B cell (primary cell): ENCODE results near the gene PRPF19. TPM values are rescaled to one million over a fixed set of nuclear protein-coding genes. Genes with fewer than 3 reads are reported as not detected.

Experiments
- ATAC-seq: fragments of 200-7000 bp; cut with Tn5 transposase; one replicate; pipeline ENCODE4 v1.10.0; 2021; ENCODE audit warnings: low read depth, mild to moderate bottlenecking, moderate number of reproducible peaks, moderate library complexity
- CTCF ChIA-PET: fragments of 350-600 bp; sonication (Branson Sonifier 250); formaldehyde crosslinking; loops from one replicate; lab custom pipeline; 2021; ENCODE audit warnings: antibody characterized with exemption, inconsistent platforms; lab: Charles Lee
- POLR2A ChIA-PET: fragments of 350-600 bp; sonication (Branson Sonifier 250); formaldehyde crosslinking; loops from one replicate; lab custom pipeline; 2021; ENCODE audit warnings: antibody characterized with exemption; lab: Charles Lee
- DNase-seq: peaks from one replicate; pipeline ENCODE4 v3.0.0; 2013
- H2AFZ ChIP-seq: 2 replicates; pipeline ENCODE4 v1.6.1; 2012; ENCODE audit warnings: mild to moderate bottlenecking, low read depth, low read length; ENCODE audit not compliant: insufficient read depth, poor library complexity, severe bottlenecking
- H3K27ac ChIP-seq, 2 donors: 1 replicate in 1 of 2; 2 replicates in 1 of 2; pipeline ENCODE4 v1.5.1; 2012 to 2013; ENCODE audit warnings: low read length in 2 of 2, mild to moderate bottlenecking in 2 of 2, moderate library complexity in 1 of 2
- H3K27me3 ChIP-seq, 4 experiments: fragments of 200-600 bp in 1 of 4; sonication (generic) in 1 of 4; replicated peaks in 1 of 4; 1 replicate in 2 of 4; 2 replicates in 2 of 4; pipeline versions ENCODE4 v1.6.1 to v1.7.0; 2013 to 2016; ENCODE audit warnings: low read length in 3 of 4, mild to moderate bottlenecking in 2 of 4, mixed read lengths in 1 of 4, moderate library complexity in 1 of 4; ENCODE audit not compliant: insufficient read depth in 4 of 4, control insufficient read depth in 3 of 4; ENCODE audit errors: control extremely low read depth in 1 of 4
- H3K36me3 ChIP-seq, 2 experiments: replicated peaks in 1 of 2; 1 replicate in 1 of 2; 2 replicates in 1 of 2; pipeline versions ENCODE4 v1.6.1 to v1.7.1; 2013; ENCODE audit warnings: low read length in 1 of 2; ENCODE audit not compliant: insufficient read depth in 2 of 2, control insufficient read depth in 1 of 2; ENCODE audit errors: control extremely low read depth in 1 of 2, extremely low read depth in 1 of 2
- H3K4me1 ChIP-seq, 2 donors: fragments of 200-600 bp in 1 of 2; sonication (generic) in 1 of 2; 1 replicate in 1 of 2; 2 replicates in 1 of 2; pipeline versions ENCODE4 v1.5.1 to v1.6.1; 2013 to 2017; ENCODE audit warnings: low read length in 2 of 2; ENCODE audit not compliant: control insufficient read depth in 2 of 2, insufficient read depth in 2 of 2
- H3K4me2 ChIP-seq: replicated peaks from 2 replicates; pipeline ENCODE3; 2012; ENCODE audit warnings: mild to moderate bottlenecking, low read depth, low read length; ENCODE audit not compliant: poor library complexity, severe bottlenecking
- H3K4me3 ChIP-seq, 5 experiments: fragments of 200-600 bp in 1 of 5; sonication (generic) in 1 of 5; 1 replicate in 3 of 5; 2 replicates in 2 of 5; pipeline versions ENCODE4 v1.5.1 to v1.7.0; 2011 to 2016; ENCODE audit warnings: low read length in 4 of 5, mild to moderate bottlenecking in 4 of 5, low read depth in 2 of 5, control low read depth in 1 of 5, moderate library complexity in 1 of 5; ENCODE audit not compliant: insufficient read depth in 1 of 5; ENCODE audit errors: control extremely low read depth in 1 of 5, extremely low read depth in 1 of 5
- H3K79me2 ChIP-seq: fragments of 200-600 bp; sonication (generic); one replicate; pipeline ENCODE4 v1.6.0; 2016; ENCODE audit warnings: low read length; ENCODE audit not compliant: control insufficient read depth, insufficient read depth
- H3K9ac ChIP-seq: fragments of 200-600 bp; sonication (generic); 2 replicates; pipeline ENCODE4 v1.6.1; 2017; ENCODE audit warnings: mild to moderate bottlenecking, low read length, moderate library complexity
- H3K9me3 ChIP-seq, 3 donors: one replicate each; pipeline versions ENCODE4 v1.6.1 to v1.7.1; 2013; ENCODE audit warnings: low read length in 2 of 3; ENCODE audit not compliant: control insufficient read depth in 2 of 3, insufficient read depth in 1 of 3; ENCODE audit errors: control extremely low read depth in 1 of 3
- H4K20me1 ChIP-seq: 2 replicates; pipeline ENCODE4 v1.6.0; 2012; ENCODE audit warnings: mild to moderate bottlenecking, low read length; ENCODE audit not compliant: insufficient read depth, control insufficient read depth, poor library complexity, severe bottlenecking
- H3K27ac Mint-ChIP-seq: one replicate; pipeline ENCODE4 v1.8.0; 2021; ENCODE audit warnings: mixed read lengths
- H3K27me3 Mint-ChIP-seq: one replicate; pipeline ENCODE4 v1.8.0; 2021; ENCODE audit warnings: mixed read lengths
- H3K4me1 Mint-ChIP-seq: one replicate; pipeline ENCODE4 v1.8.0; 2021; ENCODE audit warnings: mixed read lengths
- H3K4me3 Mint-ChIP-seq: one replicate; pipeline ENCODE4 v1.8.0; 2021; ENCODE audit warnings: mixed read lengths
- H3K9me3 Mint-ChIP-seq: one replicate; pipeline ENCODE4 v1.8.0; 2022; ENCODE audit warnings: mixed read lengths; ENCODE audit not compliant: insufficient read depth
- EZH2 ChIP-seq: IDR thresholded peaks from 2 replicates; pipeline ENCODE4 v1.6.1; 2012; ENCODE audit warnings: borderline replicate concordance, low read depth, mild to moderate bottlenecking, moderate library complexity, low read length; ENCODE audit not compliant: insufficient read depth, poor library complexity, severe bottlenecking
- WGBS: methylation state at CpG from one replicate; pipeline ENCODE4 v1.1.5; 2013; ENCODE audit warnings: missing lambda C conversion rate; ENCODE audit not compliant: insufficient coverage; 5-methylcytosine and 5-hydroxymethylcytosine counted together
- intact Hi-C: fragments of 100-400 bp; cut with micrococcal nuclease; formaldehyde crosslinking; loops from one replicate; pipeline ENCODE4 v1.10.0; 2022
- polyA plus RNA-seq: library from polyadenylated mRNA; depleted of rRNA; stranded (reverse); fragments of >200 nt; gene quantifications from 2 replicates; pipeline ENCODE4 v1.2.3, GENCODE V29; 2012
- total RNA-seq, 2 donors: library from RNA; stranded (reverse); fragments of 120-200 nt in 1 of 2; gene quantifications; 1 replicate in 1 of 2; 2 replicates in 1 of 2; pipeline versions ENCODE4 v1.2.3 to v1.2.4, GENCODE V29; 2013 to 2022
- TF ChIP-seq, protein P1 (sequence below): fragments of 200-600 bp; IDR thresholded peaks from one replicate; pipeline ENCODE4 v1.8.0; 2022; ENCODE audit warnings: antibody characterized with exemption, mild to moderate bottlenecking

The PRPF19 gene
- total and polyA plus RNA-seq, 2 donors (not counting 1 experiment from before 2014, with no cell fraction given), result 41.8 to 89.9 TPM

DNA sequence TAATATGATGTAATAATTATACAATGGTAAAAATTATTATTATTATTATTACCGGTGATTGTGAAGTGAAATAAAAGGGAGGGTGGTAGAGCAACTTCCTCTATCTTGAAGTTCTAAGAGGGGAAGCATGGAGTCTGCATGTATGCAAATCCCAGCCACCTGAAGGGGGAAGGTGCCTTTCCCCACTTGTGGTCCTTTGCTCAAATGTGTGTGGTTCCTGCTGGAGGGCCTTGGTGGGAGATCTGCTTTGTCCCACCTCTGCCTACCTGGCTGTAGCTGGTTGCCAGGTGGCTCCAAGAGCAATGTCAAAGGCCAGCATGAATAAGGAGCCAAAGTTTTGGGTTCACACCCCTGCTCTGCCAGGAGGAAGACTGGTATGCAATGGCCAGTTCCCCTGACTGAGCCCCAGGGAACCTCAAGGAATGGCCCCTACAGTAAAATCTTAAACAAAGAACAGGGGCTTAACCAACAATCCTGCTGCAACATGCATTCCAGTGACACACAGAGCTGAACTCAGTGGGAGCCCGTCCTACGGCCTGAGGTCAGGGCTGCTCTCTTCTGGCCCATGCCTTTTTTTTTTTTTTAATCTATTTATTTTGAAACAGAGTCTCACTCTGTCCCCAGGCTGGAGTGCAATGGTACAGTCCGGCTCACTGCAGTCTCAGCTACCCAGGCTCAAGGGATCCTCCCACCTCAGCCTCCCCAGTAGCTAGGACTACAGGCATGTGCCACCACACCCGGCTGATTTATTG, 26.4 kb upstream of the PRPF19 start:
- Histone ChIP-seq H2AFZ (no peak overlapping the region), H3K79me2 (no peaks in the 10 kb centered on the region), H3K36me3 (peaks cover 0 to 4% of the 10 kb centered on the region in 2 experiments), H3K4me2 (peak overlapping the region; percentile 75), H4K20me1 (no peaks in the 10 kb centered on the region), H3K4me1 (peaks cover 26 to 44% of the 10 kb centered on the region in 2 donors), H3K9ac (no peak overlapping the region), H3K9me3 (no peaks in the 10 kb centered on the region), H3K4me3 (peak overlapping the region in 1 of 5 experiments; percentile 56), H3K27me3 (no peaks in the 10 kb centered on the region), H3K27ac (peak overlapping the region; percentile 72 to 90)
- no peaks in the 10 kb centered on the region for H3K27me3 Mint-ChIP-seq
- CTCF ChIA-PET, result interaction anchor here (0.5 to 5.7 kb wide), 7 partner anchors 13 to 466 kb away, joined by 3 to 55 read pairs (median 10); partner anchors contain the start of gene TMEM109
- H3K4me3 Mint-ChIP-seq, result peak overlapping the region; percentile 74
- no peak for TF ChIP-seq EZH2
- TF ChIP-seq, protein P1, sequence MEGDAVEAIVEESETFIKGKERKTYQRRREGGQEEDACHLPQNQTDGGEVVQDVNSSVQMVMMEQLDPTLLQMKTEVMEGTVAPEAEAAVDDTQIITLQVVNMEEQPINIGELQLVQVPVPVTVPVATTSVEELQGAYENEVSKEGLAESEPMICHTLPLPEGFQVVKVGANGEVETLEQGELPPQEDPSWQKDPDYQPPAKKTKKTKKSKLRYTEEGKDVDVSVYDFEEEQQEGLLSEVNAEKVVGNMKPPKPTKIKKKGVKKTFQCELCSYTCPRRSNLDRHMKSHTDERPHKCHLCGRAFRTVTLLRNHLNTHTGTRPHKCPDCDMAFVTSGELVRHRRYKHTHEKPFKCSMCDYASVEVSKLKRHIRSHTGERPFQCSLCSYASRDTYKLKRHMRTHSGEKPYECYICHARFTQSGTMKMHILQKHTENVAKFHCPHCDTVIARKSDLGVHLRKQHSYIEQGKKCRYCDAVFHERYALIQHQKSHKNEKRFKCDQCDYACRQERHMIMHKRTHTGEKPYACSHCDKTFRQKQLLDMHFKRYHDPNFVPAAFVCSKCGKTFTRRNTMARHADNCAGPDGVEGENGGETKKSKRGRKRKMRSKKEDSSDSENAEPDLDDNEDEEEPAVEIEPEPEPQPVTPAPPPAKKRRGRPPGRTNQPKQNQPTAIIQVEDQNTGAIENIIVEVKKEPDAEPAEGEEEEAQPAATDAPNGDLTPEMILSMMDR, result no peak
- peak overlapping the region; percentile 91 for H3K27ac Mint-ChIP-seq
- no peaks in the 10 kb centered on the region for H3K9me3 Mint-ChIP-seq
- peak; percentile 52 for ATAC-seq
- intact Hi-C loops, result loop anchor here (1.0 kb wide), 4 partner anchors 17 to 229 kb away; partner anchors contain the start of genes SLC15A3 and VPS37C
- POLR2A ChIA-PET, result interaction anchor here (0.6 to 11.4 kb wide), 5 partner anchors 7 to 20 kb away, joined by 3 to 96 read pairs (median 4); partner anchors contain the start of genes SLC15A3 and TMEM109
- peaks cover 46% of the 10 kb centered on the region for H3K4me1 Mint-ChIP-seq
- WGBS, result 100% methylated on average over 2 of the region's 5 CpGs
- DNase-seq, result peak; percentile 80
